ENCODE measurements around the gene SRGAP1.

The SRGAP1 gene

DNA sequence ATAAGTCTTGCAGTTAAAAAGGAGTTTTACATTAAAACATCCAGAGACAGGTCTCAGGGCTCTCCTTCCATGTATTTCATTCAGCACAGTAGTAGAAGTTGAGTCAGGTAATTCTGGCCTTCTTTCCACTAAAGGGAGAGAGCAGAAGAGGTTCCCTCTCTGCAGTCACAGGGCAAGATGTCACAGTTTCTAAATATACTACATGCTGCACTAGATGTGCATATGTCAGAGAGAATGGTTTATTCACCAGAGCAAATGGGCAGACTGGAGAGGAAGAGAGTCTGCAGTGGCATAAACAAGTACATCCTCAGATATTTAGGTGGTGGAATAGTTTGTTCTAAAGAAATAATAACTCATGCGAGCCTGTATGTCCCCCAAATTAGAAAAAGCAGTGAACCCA is 245.5 kb downstream of the SRGAP1 start:
- no peak for TF ChIP-seq TAF1 (IDR thresholded peaks at IDR 0.05; ENCODE audit: borderline replicate concordance, insufficient read depth, low read length)
- TF ChIP-seq SIN3A (IDR thresholded peaks at IDR 0.05; ENCODE audit: borderline replicate concordance, insufficient read depth, low read length): no peak
- no peak for TF ChIP-seq FOXP2 (optimal IDR thresholded peaks at IDR 0.05; ENCODE audit: borderline replicate concordance, extremely low read depth, extremely low read length, insufficient read depth)
- TF ChIP-seq, protein P1, sequence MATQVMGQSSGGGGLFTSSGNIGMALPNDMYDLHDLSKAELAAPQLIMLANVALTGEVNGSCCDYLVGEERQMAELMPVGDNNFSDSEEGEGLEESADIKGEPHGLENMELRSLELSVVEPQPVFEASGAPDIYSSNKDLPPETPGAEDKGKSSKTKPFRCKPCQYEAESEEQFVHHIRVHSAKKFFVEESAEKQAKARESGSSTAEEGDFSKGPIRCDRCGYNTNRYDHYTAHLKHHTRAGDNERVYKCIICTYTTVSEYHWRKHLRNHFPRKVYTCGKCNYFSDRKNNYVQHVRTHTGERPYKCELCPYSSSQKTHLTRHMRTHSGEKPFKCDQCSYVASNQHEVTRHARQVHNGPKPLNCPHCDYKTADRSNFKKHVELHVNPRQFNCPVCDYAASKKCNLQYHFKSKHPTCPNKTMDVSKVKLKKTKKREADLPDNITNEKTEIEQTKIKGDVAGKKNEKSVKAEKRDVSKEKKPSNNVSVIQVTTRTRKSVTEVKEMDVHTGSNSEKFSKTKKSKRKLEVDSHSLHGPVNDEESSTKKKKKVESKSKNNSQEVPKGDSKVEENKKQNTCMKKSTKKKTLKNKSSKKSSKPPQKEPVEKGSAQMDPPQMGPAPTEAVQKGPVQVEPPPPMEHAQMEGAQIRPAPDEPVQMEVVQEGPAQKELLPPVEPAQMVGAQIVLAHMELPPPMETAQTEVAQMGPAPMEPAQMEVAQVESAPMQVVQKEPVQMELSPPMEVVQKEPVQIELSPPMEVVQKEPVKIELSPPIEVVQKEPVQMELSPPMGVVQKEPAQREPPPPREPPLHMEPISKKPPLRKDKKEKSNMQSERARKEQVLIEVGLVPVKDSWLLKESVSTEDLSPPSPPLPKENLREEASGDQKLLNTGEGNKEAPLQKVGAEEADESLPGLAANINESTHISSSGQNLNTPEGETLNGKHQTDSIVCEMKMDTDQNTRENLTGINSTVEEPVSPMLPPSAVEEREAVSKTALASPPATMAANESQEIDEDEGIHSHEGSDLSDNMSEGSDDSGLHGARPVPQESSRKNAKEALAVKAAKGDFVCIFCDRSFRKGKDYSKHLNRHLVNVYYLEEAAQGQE (IDR thresholded peaks at IDR 0.05; ENCODE audit: insufficient read depth in 1 of 2, low read depth in 2 of 2, low read length in 2 of 2): no peak
- no peak for TF ChIP-seq POLR2AphosphoS5 (IDR thresholded peaks at IDR 0.05; ENCODE audit: low read depth, low read length)

DNA sequence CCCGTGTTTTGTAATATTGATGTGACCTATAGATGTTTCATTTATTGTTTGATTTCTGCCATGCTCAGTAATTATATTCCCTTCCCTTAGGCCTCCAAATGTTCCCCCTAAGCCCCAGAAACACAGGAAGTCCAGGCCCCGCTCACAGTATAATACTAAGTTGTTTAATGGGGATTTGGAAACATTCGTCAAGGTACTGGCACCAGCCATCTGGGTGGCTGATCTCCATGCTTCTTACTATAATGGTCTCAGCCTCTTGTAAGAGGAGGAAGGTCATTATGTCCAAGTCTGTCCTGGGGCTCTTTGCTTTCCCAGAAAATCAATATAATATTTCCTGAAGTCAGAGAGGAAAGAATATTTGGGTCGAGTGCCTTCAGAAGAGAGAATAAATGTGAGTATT is 246.7 kb downstream of the SRGAP1 start:
- TF ChIP-seq TAF1 (IDR thresholded peaks at IDR 0.05; ENCODE audit: borderline replicate concordance, insufficient read depth, low read length) (no peak), SIN3A (IDR thresholded peaks at IDR 0.05; ENCODE audit: borderline replicate concordance, insufficient read depth, low read length) (no peak), FOXP2 (optimal IDR thresholded peaks at IDR 0.05; ENCODE audit: borderline replicate concordance, extremely low read depth, extremely low read length, insufficient read depth) (no peak), POLR2AphosphoS5 (IDR thresholded peaks at IDR 0.05; ENCODE audit: low read depth, low read length) (no peak)
- TF ChIP-seq, protein P1 (IDR thresholded peaks at IDR 0.05; ENCODE audit: insufficient read depth in 1 of 2, low read depth in 2 of 2, low read length in 2 of 2): no peak

DNA sequence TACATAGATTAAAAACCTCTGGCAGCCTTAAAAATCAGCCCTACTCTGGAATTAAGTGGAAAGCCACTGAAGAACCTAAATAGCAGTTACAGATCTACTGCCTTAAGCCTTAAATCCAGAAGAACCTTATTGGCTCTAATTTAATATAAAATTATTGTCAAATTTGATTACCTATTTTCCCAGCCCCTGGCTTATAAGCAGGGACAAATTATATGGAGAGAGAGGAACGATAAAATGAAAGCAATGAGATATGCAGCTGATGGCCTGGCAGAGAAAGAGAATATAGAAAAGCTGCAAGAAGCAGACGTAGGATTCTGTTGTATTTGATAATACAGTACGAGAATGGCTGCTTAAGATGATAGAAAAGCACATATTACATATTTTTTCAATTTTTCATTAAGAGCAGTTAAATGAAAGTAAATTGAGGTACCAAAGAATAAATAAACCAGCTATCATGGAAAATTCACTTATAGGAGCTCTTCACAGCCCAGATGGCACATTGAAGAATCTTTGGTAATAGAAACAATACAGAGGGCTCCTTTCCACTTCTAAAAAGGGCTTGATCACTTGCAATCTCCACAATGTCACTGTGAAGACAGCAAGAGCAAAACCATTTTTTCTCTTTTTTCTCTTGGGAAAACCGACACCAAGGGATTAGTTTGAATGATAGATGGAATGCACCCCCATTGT is 248.2 kb downstream of the SRGAP1 start:
- TF ChIP-seq POLR2AphosphoS5 (IDR thresholded peaks at IDR 0.05; ENCODE audit: low read depth, low read length) (no peak), SIN3A (IDR thresholded peaks at IDR 0.05; ENCODE audit: borderline replicate concordance, insufficient read depth, low read length) (no peak), TAF1 (IDR thresholded peaks at IDR 0.05; ENCODE audit: borderline replicate concordance, insufficient read depth, low read length) (no peak), FOXP2 (optimal IDR thresholded peaks at IDR 0.05; ENCODE audit: borderline replicate concordance, extremely low read depth, extremely low read length, insufficient read depth) (no peak)
- TF ChIP-seq, protein P1 (IDR thresholded peaks at IDR 0.05; ENCODE audit: insufficient read depth in 1 of 2, low read depth in 2 of 2, low read length in 2 of 2): no peak

DNA sequence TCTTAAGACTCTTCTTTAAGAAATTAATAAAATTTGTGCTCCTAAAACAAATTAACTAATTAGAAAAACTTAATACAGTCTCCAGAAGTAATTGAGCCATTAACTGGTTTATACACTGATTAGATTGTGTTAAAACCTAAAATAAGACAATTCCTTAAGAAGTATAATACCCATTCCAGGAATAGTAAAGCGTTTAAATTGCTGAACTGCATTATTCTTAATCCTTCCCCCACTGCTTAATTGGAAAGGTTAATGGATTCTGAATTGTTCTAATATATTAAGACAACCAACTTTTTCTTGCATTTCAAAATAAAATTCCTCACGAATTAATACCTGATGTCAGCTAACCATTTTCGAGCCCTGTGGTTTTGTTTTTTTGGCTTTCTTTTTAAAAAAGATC is 249.2 kb downstream of the SRGAP1 start:
- TF ChIP-seq, protein P1 (IDR thresholded peaks at IDR 0.05; ENCODE audit: insufficient read depth in 1 of 2, low read depth in 2 of 2, low read length in 2 of 2): no peak
- TF ChIP-seq TAF1 (IDR thresholded peaks at IDR 0.05; ENCODE audit: borderline replicate concordance, insufficient read depth, low read length) (no peak), FOXP2 (optimal IDR thresholded peaks at IDR 0.05; ENCODE audit: borderline replicate concordance, extremely low read depth, extremely low read length, insufficient read depth) (no peak), POLR2AphosphoS5 (IDR thresholded peaks at IDR 0.05; ENCODE audit: low read depth, low read length) (no peak), SIN3A (IDR thresholded peaks at IDR 0.05; ENCODE audit: borderline replicate concordance, insufficient read depth, low read length) (no peak)

Measured in PFSK-1 (cell line).